K562 (cell line): ENCODE results near the gene SEPHS1. TPM values are rescaled to one million over a fixed set of nuclear protein-coding genes. Genes with fewer than 3 reads are reported as not detected.

Experiments used
- E2F3 ChIP-seq: fragments of 250-450 bp; sonication (Bioruptor Pico); IDR thresholded peaks from 2 replicates; pipeline ENCODE4 v1.4.0; 2020; ENCODE audit warnings: mild to moderate bottlenecking
- FOXA1 ChIP-seq: fragments of 450-650 bp; IDR thresholded peaks from 2 replicates; pipeline ENCODE4 v1.6.1; 2016; ENCODE audit warnings: mild to moderate bottlenecking, borderline replicate concordance
- FOXK2 ChIP-seq, 2 experiments: fragments of 450-650 bp; IDR thresholded peaks in 1 of 2; conservative IDR thresholded peaks in 1 of 2; 2 replicates each; pipeline ENCODE4 v1.6.1; 2016; ENCODE audit warnings: low read depth in 2 of 2, mild to moderate bottlenecking in 1 of 2
- HBP1 ChIP-seq: fragments of 450-650 bp; formaldehyde crosslinking; IDR thresholded peaks from 2 replicates; pipeline ENCODE4 v1.4.0; 2022; ENCODE audit warnings: missing genetic modification characterization
- KDM4B ChIP-seq, 2 experiments: fragments of 450-650 bp in 1 of 2; sonication (generic) in 1 of 2; IDR thresholded peaks; 2 replicates each; pipeline ENCODE4 v1.6.1; 2016 to 2017; ENCODE audit warnings: borderline replicate concordance in 2 of 2, antibody characterized with exemption in 1 of 2, low read depth in 1 of 2, mild to moderate bottlenecking in 1 of 2
- L3MBTL2 ChIP-seq: fragments of 450-650 bp; IDR thresholded peaks from 2 replicates; pipeline ENCODE4 v1.6.1; 2016; ENCODE audit warnings: mild to moderate bottlenecking, moderate library complexity
- MTA3 ChIP-seq: fragments of 450-650 bp; formaldehyde crosslinking; IDR thresholded peaks from 2 replicates; pipeline ENCODE4 v1.6.1; 2017; ENCODE audit warnings: mild to moderate bottlenecking, borderline replicate concordance
- NCOA6 ChIP-seq: fragments of 450-650 bp; IDR thresholded peaks from 2 replicates; pipeline ENCODE4 v1.6.1; 2017; ENCODE audit warnings: mild to moderate bottlenecking
- NR2F6 ChIP-seq: fragments of 450-650 bp; formaldehyde crosslinking; IDR thresholded peaks from 2 replicates; pipeline ENCODE4 v1.4.0; 2020; ENCODE audit warnings: mild to moderate bottlenecking
- PTRF ChIP-seq: fragments of 450-650 bp; IDR thresholded peaks from 2 replicates; pipeline ENCODE4 v1.6.1; 2016; ENCODE audit warnings: mild to moderate bottlenecking, missing genetic modification characterization, missing compliant biosample characterization
- RBFOX2 ChIP-seq: fragments of 200-400 bp; formaldehyde crosslinking; IDR thresholded peaks from 2 replicates; pipeline ENCODE4 v1.6.1; 2017; ENCODE audit warnings: low read depth, mild to moderate bottlenecking, low read length, moderate library complexity
- SAFB2 ChIP-seq: fragments of 200-400 bp; formaldehyde crosslinking; IDR thresholded peaks from 2 replicates; pipeline ENCODE4 v1.6.1; 2018; ENCODE audit warnings: borderline replicate concordance, low read length, low read depth, moderate library complexity; ENCODE audit not compliant: severe bottlenecking
- SFPQ ChIP-seq: fragments of 200-400 bp; formaldehyde crosslinking; IDR thresholded peaks from 2 replicates; pipeline ENCODE4 v1.6.1; 2017; ENCODE audit warnings: mild to moderate bottlenecking, low read depth, low read length, moderate library complexity
- SMARCA4 ChIP-seq: fragments of 450-650 bp; IDR thresholded peaks from 2 replicates; pipeline ENCODE4 v1.6.1; 2016
- TAF9B ChIP-seq: fragments of 450-650 bp; IDR thresholded peaks from 2 replicates; pipeline ENCODE4 v1.6.1; 2018; ENCODE audit warnings: mild to moderate bottlenecking; ENCODE audit not compliant: partially characterized antibody
- VEZF1 ChIP-seq: fragments of 200-800 bp; sonication (Bioruptor generic); IDR thresholded peaks from 2 replicates; pipeline ENCODE4 v1.6.1; 2017; ENCODE audit warnings: missing genetic modification characterization, missing compliant biosample characterization
- ZNF212 ChIP-seq: fragments of 450-650 bp; formaldehyde crosslinking; IDR thresholded peaks from 2 replicates; pipeline ENCODE4 v1.4.0; 2020; ENCODE audit warnings: mild to moderate bottlenecking
- ZNF449 ChIP-seq: fragments of 250-450 bp; sonication (Bioruptor Pico); IDR thresholded peaks from 2 replicates; pipeline ENCODE4 v1.8.0; 2022; ENCODE audit warnings: moderate library complexity, mild to moderate bottlenecking, inconsistent platforms
- polyA plus RNA-seq, 8 experiments: library from polyadenylated mRNA; depleted of rRNA in 4 of 8; stranded (reverse) in 5 of 8; unstranded in 3 of 8; fragments of >200 nt; fragmentation: Nextera tagmentation in 2 of 8; fragmentation: Illumina TruSeq in 1 of 8; extraction: Ambion mirVana in 2 of 8; extraction: Trizol in 1 of 8; gene quantifications; 2 replicates each; pipeline versions ENCODE4 v1.2.1 to v1.2.3, GENCODE V29; 2011 to 2014; ENCODE audit warnings: inconsistent platforms in 1 of 8, missing spikeins in 1 of 8
- total RNA-seq, 7 experiments: library from RNA; depleted of rRNA in 6 of 7; stranded (reverse); fragments of >200 nt in 6 of 7; fragmentation: Illumina TruSeq in 2 of 7; extraction: Trizol in 2 of 7; gene quantifications; 2 replicates each; pipeline versions ENCODE4 v1.2.1 to v1.2.3, GENCODE V29; 2011 to 2021; ENCODE audit warnings: low replicate concordance in 1 of 7

Gene SEPHS1
- total and polyA plus RNA-seq, 9 of the 15 experiments (the other 6 are each of a cell fraction or from before 2014, with no cell fraction given), result 14.7 to 82.8 (median 41.8) TPM

- TF ChIP-seq VEZF1 (CRISPR knock-in tag) (no peak), NCOA6 (no peak), RBFOX2 (no peak), MTA3 (no peak), PTRF (no peak), FOXA1 (no peak), KDM4B (IDR thresholded peaks at IDR 0.05; ENCODE audit: borderline replicate concordance in 2 of 2, low read depth in 1 of 2) (no peak), ZNF212 (CRISPR knock-in tag) (no peak), ZNF449 (no peak), TAF9B (no peak), SAFB2 (no peak), SFPQ (no peak), SMARCA4 (no peak), HBP1 (CRISPR knock-in tag) (no peak), E2F3 (CRISPR knock-in tag) (no peak), FOXK2 (conservative IDR thresholded peaks at IDR 0.05 in 1 of 2, IDR thresholded peaks at IDR 0.05 in 1 of 2; ENCODE audit: low read depth in 2 of 2) (peak in 1 of 2 experiments; percentile 62; a peak in 2 of 4 replicates), NR2F6 (CRISPR knock-in tag) (no peak), L3MBTL2 (peak; percentile 56)
Measured at GRCh38 chr10:13390604-13391522, 42.8 kb upstream of the SEPHS1 start (continued).
